GM12875 (cell line): ENCODE data around the gene PCIF1.
A peak's percentile ranks its signal among the peaks of the same experiment; 100 is the strongest.

Source experiments
- H3K4me3 ChIP-seq: one replicate; pipeline ENCODE4 v1.5.1; 2011; ENCODE audit warnings: low read depth, low read length, control low read depth
- TF ChIP-seq, protein P1 (sequence below): IDR thresholded peaks from 2 replicates; pipeline ENCODE4 v1.5.1; 2011; ENCODE audit warnings: low read depth, mild to moderate bottlenecking, control low read depth, inconsistent platforms, low read length, moderate library complexity, borderline replicate concordance; ENCODE audit not compliant: insufficient read depth

Gene PCIF1

DNA sequence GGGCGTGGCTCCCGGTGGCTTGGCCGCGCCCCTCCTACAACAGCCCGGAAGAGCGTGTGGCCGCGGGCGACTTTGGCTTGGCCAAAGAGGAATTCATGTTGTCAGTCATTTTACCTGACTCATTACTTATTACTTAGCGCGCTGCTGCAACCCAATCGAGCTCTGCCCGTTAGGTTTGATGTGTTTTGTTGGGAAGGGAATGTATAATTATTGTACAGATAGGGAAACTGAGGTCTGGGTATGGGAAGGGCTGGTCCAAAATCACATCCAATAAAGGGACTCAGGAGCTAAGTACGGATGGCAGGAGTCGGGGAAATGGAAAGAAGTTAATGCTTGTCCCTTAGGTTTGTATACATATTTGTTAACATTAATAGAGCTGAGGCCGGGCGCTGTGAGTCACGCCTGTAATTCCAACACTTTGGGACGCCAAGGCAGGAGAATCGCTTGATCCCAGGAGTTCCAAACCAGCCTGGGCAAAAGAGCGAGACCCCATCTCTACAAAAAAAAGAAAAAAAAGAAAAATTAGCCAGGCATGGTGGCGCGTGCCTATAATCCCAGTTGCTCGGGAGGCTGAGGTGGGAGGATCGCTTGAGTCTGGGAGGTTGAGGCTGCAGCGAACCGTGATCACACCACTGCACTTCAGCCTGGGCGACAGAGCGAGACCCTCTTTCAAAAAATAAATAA lies 38.2 kb downstream of the PCIF1 start:
- peak overlapping the region; percentile 22 for H3K4me3 ChIP-seq
- TF ChIP-seq, protein P1, sequence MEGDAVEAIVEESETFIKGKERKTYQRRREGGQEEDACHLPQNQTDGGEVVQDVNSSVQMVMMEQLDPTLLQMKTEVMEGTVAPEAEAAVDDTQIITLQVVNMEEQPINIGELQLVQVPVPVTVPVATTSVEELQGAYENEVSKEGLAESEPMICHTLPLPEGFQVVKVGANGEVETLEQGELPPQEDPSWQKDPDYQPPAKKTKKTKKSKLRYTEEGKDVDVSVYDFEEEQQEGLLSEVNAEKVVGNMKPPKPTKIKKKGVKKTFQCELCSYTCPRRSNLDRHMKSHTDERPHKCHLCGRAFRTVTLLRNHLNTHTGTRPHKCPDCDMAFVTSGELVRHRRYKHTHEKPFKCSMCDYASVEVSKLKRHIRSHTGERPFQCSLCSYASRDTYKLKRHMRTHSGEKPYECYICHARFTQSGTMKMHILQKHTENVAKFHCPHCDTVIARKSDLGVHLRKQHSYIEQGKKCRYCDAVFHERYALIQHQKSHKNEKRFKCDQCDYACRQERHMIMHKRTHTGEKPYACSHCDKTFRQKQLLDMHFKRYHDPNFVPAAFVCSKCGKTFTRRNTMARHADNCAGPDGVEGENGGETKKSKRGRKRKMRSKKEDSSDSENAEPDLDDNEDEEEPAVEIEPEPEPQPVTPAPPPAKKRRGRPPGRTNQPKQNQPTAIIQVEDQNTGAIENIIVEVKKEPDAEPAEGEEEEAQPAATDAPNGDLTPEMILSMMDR: no peak

DNA sequence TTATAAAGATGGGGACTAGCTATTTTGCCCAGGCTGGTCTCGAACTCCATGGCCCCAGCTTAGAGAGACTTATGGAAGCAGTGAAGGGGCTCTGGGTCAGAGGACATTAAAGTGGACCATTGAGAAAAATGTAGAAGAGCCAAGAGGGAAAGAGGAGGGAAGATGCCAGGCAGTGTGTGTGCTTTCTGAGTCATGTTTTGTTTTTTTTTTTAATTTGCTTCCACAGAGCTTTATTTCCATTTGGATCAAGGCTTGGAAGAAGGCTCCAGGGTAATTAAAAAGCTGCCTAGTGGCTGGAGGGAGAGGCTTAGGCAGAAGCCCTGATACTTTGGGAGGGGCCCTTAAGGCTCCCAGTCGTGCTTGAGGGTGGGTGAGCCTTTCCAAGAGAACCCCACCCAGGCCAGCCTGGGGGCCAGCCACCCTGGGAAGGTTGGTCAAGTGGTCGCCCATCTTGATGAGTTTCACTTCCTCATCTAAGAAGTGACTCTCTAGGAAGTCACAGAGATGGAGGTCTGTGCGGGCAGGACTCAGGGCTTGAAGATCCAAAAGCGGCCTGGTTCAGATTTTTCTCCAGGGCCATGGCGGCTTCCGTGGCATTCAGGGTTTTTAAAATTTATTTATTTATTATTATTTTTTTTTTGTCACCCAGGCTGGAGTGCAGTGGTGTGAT lies 40.5 kb downstream of the PCIF1 start:
- TF ChIP-seq, protein P1: no peak

DNA sequence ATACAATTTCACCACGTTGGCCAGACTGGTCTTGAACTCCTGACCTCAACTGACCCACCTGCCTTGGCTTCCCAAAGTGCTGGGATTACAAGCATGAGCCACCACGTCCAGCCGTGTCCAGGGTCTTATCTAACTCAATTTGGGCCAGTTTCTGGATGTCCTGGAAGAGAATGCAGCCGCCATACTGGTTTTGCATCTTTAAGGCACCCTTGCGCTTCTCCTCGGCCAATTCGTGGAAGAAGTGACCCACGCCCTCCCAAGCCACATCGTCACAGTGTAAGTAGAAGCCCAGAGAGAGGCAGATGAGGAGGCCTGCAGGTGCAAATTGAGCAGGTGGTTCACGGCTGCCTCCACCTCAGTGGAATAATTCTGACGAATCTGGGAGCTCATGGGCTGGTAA lies 41.2 kb downstream of the PCIF1 start:
- H3K4me3 ChIP-seq: no peak overlapping the region
- TF ChIP-seq, protein P1: no peak

More for the DNA sequence above, 40.5 kb downstream of the PCIF1 start:
- H3K4me3 ChIP-seq: no peak overlapping the region

DNA sequence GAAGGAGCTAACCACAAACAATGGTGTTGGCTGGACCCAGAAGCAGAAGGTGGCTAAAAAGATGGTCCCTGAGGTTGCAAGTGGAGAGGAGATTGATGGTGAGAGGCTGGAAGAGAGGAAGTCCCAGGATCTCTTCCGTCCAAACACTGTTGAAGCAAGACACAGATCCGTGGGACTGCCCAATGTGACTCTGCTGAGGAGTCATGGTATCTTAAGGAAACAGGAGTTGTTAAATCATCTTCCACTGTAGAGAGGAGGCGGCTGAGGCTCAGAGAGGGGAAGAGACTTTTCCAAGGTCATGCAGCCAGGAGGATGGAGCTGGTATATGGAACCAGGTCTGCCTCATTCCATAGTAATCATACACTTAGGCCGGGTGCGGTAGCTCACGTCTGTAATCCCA lies 41.6 kb downstream of the PCIF1 start:
- TF ChIP-seq, protein P1: no peak
- H3K4me3 ChIP-seq: no peak overlapping the region

DNA sequence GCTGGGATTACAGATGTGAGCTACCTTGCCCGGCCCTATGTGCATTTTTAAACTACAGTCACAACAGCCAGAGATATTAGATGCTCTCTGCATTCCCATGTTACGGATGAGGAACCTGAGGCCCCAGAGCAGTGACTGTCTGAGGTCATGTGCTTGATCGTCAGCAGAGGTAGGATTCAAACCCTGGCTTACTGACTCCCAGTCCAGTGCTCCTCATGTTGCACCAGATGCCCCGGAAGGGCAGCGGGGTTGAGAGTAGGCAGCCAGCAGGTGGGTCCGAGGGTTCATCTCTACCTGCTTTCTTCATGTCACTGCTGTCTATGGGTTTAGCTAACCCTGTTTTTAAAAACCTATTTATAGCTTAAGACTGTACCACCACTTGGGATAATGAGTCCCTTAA lies 46.8 kb downstream of the PCIF1 start:
- no peak overlapping the region for H3K4me3 ChIP-seq
- TF ChIP-seq, protein P1: no peak

DNA sequence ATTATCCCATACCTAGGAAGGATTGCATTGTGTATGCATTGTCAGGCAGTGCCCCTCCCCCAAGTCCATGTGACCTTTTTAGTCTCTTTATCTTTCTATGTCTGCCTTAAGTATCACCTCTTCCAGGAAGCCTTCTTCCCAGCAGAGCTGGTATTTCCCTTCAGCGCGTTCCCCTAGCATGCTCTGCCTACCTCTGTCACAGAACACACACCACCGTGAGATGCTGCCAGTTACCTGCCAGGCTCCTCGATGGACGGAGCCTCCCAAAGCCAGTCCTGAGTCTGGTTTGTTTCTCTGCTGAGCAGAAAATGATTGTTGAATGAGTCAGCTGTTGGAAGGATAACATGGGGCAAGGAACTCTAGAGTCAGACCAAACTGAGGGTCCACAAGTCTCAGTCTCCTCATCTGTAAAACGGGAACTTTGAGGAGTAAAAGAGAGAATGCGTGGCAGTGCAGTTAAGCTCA lies 48.8 kb downstream of the PCIF1 start:
- H3K4me3 ChIP-seq: no peak overlapping the region
- TF ChIP-seq, protein P1: no peak

DNA sequence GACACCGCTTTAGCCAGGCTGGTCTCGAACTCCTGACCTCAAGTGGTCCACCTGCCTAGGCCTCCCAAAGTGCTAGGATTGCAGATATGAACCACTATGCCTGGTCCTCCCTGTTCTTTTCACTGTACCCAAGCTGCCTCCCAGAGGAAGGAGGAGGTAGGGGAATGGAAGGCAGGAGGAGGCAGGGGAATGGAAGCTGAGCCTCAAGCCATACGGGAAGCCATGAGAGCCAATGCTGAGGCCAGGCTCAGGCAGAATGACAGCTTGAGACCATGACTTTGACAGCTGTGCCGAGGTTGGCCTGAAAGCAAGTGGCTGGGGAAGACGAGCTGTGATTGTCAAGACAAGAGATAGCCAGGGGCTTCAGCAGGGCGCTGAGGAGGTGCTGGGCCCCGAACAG lies 51.1 kb downstream of the PCIF1 start:
- no peak overlapping the region for H3K4me3 ChIP-seq
- TF ChIP-seq, protein P1: no peak
